Measurements from ENCODE around the gene PPP4R3A.
"Not testable (repeated sequence)": the region's sequence is repeated elsewhere in the genome, so short reads cannot be mapped to it uniquely, and the experiment has no call there.

The PPP4R3A gene

DNA sequence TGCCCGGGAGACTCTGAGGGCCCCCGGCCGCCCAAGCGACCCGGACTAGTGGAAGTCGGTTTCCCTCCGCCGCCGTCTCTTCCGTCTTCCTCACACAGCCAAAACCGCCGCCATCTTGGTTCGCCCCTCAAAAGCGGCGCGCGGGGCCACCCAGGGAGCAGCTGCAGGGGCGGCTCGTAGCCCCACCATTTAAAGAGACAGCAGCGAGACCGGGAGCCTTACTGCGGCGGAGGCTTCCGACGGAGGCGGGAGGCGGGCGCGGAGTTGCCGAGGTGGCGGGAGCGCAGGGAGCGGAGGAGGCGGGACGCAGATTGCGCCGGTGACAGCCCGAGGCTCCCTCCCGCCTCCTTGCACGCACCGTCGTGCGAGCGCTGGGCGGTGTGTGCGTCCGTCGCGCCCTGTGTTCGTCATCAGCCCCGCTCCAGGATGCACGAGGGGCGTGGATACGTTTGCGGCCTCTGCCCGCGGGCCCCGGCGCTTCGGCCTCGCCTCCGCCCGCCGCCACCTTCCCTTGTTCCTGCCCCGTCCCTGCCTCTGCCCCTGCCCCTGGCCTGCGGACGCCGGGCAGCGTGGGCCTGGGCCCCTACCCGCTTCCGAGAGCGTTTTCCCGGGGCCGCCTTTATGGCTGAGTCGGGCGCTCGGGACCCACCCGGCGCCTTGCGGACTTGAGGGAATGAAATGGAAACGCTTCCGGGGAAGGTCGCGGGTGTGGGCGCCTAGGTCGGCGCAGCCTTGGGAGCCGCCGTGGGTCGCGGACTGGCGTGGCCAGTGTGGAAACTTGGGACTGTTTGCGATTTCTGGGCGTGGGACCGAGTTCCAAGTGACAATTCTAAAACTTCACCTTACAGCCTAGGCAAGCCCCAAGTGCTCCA lies at the start of gene PPP4R3A:
Gene PPP4R3A, minus strand, starts transcription at position 140 of the 872 bp plus-strand sequence. CDS start 663 bp downstream, outside the sequence.
- DNase-seq (ENCODE audit: low spot score): peak; percentile 91

DNA sequence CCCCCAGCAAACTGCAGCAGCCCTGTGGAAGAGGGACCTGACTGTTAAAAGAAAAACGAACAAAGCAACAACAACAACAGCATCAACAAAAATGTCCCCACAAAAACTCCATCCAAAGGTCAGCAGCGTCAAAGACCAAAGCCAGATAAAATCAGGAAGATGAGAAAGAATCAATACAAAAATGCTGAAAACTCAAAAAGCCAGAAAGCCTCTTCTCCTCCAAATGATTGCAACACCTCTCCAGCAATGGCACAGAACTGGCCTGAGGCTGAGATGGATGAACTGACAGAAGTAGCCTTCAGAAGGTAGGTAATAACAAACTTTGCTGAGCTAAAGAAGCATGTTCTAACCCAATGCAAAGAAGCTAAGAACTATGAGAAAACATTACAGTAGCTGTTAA lies 45.4 kb upstream of the PPP4R3A start:
- DNase-seq (ENCODE audit: low spot score): no peak

DNA sequence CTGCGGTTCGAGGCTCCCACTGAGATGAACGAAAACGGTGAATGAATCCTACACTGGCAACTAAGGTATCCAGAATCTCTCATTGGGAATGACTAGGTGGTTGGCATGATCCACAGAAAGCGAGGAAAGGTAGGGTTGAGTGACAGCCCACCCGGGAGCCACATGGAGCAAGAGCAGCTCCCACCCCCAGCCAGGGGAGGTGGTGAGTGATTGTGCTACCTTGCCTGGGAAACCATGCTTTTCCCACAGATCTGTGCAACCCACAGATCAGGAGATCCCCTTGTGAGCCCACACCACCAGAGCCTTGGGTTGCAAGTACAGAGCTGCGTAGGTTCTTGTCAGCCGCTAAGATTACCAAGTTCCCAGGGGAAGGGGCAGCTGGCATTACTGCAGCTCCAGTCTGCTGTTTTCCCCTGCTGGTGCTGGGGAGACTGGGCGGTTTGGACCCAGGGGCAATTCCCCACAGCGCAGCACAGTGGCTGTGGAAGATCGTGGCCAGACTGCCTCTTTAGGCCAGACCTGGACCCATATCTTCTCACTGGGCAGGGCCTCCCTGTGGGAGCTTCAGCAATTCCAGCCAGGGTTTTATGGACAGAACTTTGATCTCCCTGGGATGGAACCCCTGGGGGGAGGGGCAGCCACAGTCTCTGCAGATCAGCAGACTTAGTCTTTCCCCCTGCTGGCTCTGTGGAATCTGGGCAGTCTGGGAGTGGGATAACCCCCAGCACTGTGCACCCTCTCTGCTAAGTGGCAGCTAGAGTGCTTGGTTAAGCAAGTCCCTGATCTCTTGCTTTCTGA lies 44.6 kb upstream of the PPP4R3A start:
- DNase-seq (ENCODE audit: low spot score): no peak

DNA sequence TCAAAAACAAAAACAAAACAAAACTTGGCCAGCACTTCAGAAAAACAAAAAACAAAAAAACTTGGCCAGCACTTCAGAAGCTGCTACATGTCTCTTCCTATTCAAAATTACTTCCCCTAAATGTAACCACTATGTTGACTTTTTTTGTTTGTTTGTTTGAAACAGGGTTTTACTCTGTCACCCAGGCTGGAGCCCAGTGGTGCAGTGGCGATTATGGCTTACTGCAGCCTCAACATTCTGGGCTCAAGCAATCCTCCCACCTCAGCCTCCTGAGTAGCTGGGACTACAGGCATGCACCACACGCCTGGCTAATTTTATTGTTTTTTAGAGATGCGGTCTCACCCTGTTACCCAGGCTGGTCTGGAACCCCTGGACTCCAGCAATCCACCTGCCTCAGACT lies 38.0 kb upstream of the PPP4R3A start:
- no peak for DNase-seq (ENCODE audit: low spot score)

- no peak for DNase-seq (ENCODE audit: low spot score)
Observed at GRCh38 chr14:91545946-91546716, 36.0 kb upstream of the PPP4R3A start.

DNA sequence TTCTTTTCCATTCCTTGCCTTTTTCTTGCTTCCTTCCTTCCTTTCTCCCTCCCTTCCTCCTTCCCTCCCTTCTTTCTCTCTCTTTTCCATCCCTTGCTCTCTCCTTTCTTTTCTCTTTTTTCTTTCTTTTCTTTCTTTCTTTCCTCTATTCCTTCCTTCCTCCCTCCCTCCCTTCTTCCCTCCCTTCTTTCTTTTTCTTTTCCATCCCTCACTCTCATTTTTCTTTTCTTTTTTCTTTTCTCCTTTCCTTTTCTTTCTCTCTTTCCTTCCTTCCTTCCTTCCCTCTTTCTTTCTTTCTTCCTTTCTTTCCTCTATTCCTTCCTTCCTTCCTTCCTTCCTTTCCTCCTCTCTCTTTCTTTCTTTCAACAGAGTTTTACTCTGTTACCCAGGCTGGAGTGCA lies 35.1 kb upstream of the PPP4R3A start:
- DNase-seq (ENCODE audit: low spot score): no peak

- DNase-seq (ENCODE audit: low spot score): no peak
Observed at GRCh38 chr14:91536327-91536726, 26.2 kb upstream of the PPP4R3A start.

DNA sequence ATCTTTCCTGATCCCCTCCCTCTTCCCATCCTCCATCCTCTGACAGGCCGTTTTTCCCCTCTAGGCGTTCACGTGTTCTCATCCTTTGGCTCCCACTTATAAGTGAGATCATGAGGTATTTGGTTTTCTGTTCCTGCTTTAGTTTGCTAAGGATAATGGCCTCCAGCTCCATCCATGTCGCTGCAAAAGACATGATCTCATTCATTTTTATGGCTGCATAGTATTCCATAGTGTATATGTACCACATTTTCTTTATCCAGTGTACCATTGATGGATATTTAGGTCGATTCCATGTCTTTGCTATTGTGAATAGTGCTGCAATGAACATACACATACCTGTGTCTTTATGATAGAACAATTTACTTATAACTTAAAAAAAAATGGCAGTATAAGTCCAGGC lies 23.9 kb upstream of the PPP4R3A start:
- not testable (repeated sequence) for DNase-seq (ENCODE audit: low spot score)

- no peak for DNase-seq (ENCODE audit: low spot score)
Observed at GRCh38 chr14:91533623-91534022, 23.5 kb upstream of the PPP4R3A start.

GRCh38 chr14:91523972-91524371 lies 13.9 kb upstream of the PPP4R3A start:
- no peak for DNase-seq (ENCODE audit: low spot score)

DNA sequence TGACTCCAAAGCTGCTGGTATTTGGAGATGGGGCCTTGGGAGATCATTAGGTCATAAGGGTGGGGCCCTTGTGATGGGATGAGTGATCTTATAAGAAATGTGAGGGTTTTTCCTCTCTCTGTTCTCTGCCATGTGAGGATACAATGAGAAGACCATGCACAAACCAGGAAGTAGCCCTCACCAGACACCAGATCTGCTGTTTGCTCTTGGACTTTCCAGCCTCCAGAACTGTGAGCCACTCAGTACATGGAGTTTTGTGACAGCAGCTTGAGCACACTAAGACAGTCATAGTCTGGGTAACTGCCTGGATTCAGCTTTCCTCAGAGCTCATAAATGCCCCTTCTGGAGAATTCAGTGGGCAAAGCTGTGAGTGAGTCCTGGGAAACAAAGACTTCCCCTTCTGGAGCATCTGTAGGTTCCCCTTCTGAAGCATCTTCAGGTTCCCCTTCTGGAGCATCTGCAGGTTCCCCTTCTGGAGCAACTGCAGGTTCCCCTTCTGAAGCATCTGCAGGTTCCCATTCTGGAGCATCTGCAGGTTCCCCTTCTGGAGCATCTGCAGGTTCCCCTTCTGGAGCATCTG lies 11.0 kb upstream of the PPP4R3A start:
- DNase-seq (ENCODE audit: low spot score): no peak

DNA sequence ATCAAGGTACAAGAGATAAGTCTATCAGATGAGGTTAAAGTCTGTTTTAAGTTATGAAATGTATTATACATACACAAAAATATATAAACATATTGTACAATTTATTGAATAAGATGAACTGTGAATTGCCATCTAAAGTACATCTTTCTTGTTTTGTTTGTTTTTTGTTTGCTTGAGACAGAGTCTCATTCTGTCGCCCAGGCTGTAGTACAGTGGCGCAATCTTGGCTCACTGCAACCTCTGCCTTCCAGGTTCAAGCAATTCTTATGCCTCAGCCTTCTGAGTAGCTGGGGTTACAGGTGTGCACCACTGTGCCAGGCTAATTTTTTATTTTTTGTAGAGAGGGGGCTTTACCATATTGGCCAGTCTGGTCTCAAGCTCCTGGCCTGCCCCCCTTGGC lies 10.0 kb upstream of the PPP4R3A start:
- no peak for DNase-seq (ENCODE audit: low spot score)

GRCh38 chr14:91519239-91520036 lies 9.3 kb upstream of the PPP4R3A start:
- DNase-seq (ENCODE audit: low spot score): no peak

DNA sequence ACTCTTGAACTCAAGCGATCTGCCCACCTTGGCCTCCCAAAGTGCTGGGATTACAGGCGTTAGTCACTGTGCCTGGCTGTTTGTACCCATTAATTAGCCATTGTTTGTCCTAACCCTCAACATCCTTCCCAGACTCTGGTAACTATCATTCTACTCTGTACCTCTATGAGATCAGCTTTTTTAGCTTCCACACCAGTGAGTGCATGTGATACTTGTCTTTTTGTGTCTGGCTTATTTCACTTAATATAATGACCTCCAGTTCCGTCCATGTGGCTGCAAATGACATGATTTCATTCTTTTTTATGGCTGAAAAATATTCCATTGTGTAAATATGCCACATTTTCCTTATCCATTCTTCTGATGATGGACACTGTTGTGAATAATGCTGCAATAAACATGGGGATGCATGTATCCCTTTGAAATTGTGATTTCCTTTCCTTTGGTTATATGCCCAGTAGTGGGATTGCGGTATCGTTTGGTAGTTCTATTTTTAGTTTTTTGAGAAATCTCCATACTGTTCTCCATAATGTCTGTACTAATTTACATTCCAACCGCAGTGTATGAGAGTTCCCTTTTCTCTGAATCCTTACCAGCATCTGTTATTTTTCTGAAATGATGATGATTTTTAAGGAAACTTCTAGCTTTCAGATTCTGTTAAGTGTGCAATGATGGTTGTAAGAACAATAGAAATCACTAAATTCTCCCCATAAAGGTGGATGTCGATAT lies 6.7 kb upstream of the PPP4R3A start:
- no peak for DNase-seq (ENCODE audit: low spot score)

DNA sequence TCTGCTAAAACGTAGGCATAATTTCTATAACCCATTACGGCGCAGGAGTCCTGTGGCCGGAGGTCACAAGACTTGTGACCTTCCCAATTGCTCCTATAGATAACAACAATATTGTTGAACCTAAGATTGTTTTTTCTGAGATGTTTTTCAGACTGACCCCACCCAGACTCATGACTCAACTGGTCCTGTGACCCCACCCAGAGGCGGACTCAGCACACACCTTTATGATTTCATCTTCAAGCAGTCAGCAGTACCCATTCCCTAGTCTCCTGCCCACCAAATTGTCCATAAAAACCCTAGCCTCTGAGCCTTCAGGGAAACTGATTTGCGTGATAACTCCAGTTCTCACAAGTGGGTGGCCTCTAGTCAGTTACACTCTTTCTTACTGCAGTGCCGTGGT lies 5.9 kb upstream of the PPP4R3A start:
- no peak for DNase-seq (ENCODE audit: low spot score)

GRCh38 chr14:91511043-91511383 lies 903 bp upstream of the PPP4R3A start:
- DNase-seq (ENCODE audit: low spot score): no peak

GRCh38 chr14:91509878-91510170 lies 286 bp downstream of the PPP4R3A start:
- no peak for DNase-seq (ENCODE audit: low spot score)

- DNase-seq (ENCODE audit: low spot score): peak; percentile 19
Observed at GRCh38 chr14:91509083-91509877, 830 bp downstream of the PPP4R3A start.

DNA sequence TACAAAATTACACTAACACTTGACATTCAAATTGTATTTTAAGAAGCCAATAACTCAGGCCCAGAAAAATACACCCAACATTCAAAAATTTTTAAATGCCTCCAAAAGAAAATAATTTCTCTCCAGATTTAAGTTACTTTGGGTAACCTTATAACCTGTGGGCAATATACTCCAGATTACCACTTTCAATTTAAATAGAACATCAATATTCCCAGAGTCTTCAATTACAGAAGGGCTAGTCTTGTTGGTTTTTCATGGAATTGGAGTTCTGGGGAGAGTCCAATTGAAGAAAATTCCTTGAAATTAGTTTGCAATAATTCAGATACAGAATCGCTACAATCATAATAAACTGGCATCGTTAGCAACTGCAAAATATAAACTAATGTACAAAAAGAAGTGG lies 2.0 kb downstream of the PPP4R3A start:
- DNase-seq (ENCODE audit: low spot score): no peak

GRCh38 chr14:91506226-91506625 lies 3.9 kb downstream of the PPP4R3A start:
- no peak for DNase-seq (ENCODE audit: low spot score)

All from CD4-positive, alpha-beta T cell treated with Interleukin-2 at 100 ng/mL for 4 hours (primary cell).